Activated gamma-delta T cell (primary cell): ENCODE measurements around the gene COL16A1.
"Not testable (repeated sequence)": the region's sequence is repeated elsewhere in the genome, so short reads cannot be mapped to it uniquely, and the experiment has no call there.

Experiments
- DNase-seq: peaks from one replicate; lab custom pipeline; 2025; lab: John Stamatoyannopoulos, UW

COL16A1 gene

GRCh38 chr1:31732751-31733289 is 29.0 kb upstream of the COL16A1 start:
- DNase-seq, result no peak

GRCh38 chr1:31732343-31732742 is 28.5 kb upstream of the COL16A1 start:
- DNase-seq, result no peak

GRCh38 chr1:31731049-31731565 is 27.3 kb upstream of the COL16A1 start:
- no peak for DNase-seq

- no peak for DNase-seq
These were observed 26.7 kb upstream of the COL16A1 start for GRCh38 chr1:31730336-31731048.

- no peak for DNase-seq
These were observed 24.0 kb upstream of the COL16A1 start for GRCh38 chr1:31727849-31728248.

GRCh38 chr1:31727195-31727594 is 23.4 kb upstream of the COL16A1 start:
- no peak for DNase-seq

GRCh38 chr1:31726715-31727114 is 22.9 kb upstream of the COL16A1 start:
- DNase-seq, result no peak

GRCh38 chr1:31725777-31726535 is 22.1 kb upstream of the COL16A1 start:
- DNase-seq, result no peak

- no peak for DNase-seq
These were observed 21.3 kb upstream of the COL16A1 start for GRCh38 chr1:31725134-31725533.

- DNase-seq, result no peak
These were observed 20.1 kb upstream of the COL16A1 start for GRCh38 chr1:31723828-31724359.

- no peak for DNase-seq
These were observed 14.6 kb upstream of the COL16A1 start for GRCh38 chr1:31718327-31718897.

- DNase-seq, result no peak
These were observed 13.5 kb upstream of the COL16A1 start for GRCh38 chr1:31717341-31717740.

GRCh38 chr1:31715873-31716220 is 12.0 kb upstream of the COL16A1 start:
- no peak for DNase-seq

- no peak for DNase-seq
These were observed 11.5 kb upstream of the COL16A1 start for GRCh38 chr1:31715087-31715872.

GRCh38 chr1:31714442-31715086 is 10.7 kb upstream of the COL16A1 start:
- no peak for DNase-seq

GRCh38 chr1:31712630-31713029 is 8.8 kb upstream of the COL16A1 start:
- no peak for DNase-seq

- no peak for DNase-seq
These were observed 8.3 kb upstream of the COL16A1 start for GRCh38 chr1:31712068-31712467.

- no peak for DNase-seq
These were observed 4.5 kb upstream of the COL16A1 start for GRCh38 chr1:31708324-31708723.

- DNase-seq, result no peak
These were observed 3.9 kb upstream of the COL16A1 start for GRCh38 chr1:31707711-31708110.

- DNase-seq, result not testable (repeated sequence)
These were observed 3.3 kb upstream of the COL16A1 start for GRCh38 chr1:31707059-31707600.
